Peyer's patch (tissue), 4 donors: ENCODE data around the gene WNT6. TPM values are rescaled to one million over a fixed set of nuclear protein-coding genes. Genes with fewer than 3 reads are reported as not detected.
A peak's percentile ranks its signal among the peaks of the same experiment; 100 is the strongest.

Experiments used
- DNase-seq, 3 donors: peaks; one replicate each; pipeline ENCODE4 v3.0.0-alpha.2; 2017 to 2019
- H3K27ac ChIP-seq, 4 donors: fragments of 200-600 bp; sonication (generic); one replicate each; pipeline ENCODE4 v1.5.1; 2016 to 2019
- H3K27me3 ChIP-seq, 2 donors: fragments of 200-600 bp; sonication (generic); one replicate each; pipeline ENCODE4 v1.5.1; 2019
- H3K36me3 ChIP-seq, 3 donors: fragments of 200-600 bp; sonication (generic); one replicate each; pipeline ENCODE4 v1.5.1; 2016 to 2019
- H3K4me1 ChIP-seq, 4 donors: fragments of 200-600 bp; sonication (generic); one replicate each; pipeline ENCODE4 v1.5.1; 2016 to 2019
- H3K4me3 ChIP-seq, 4 donors: fragments of 200-600 bp; sonication (generic); 1 replicate in 3 of 4; 2 replicates in 1 of 4; pipeline ENCODE4 v1.5.1; 2016 to 2019; ENCODE audit warnings: mild to moderate bottlenecking in 1 of 4
- H3K9me3 ChIP-seq, 4 donors: fragments of 200-600 bp; sonication (generic); one replicate each; pipeline ENCODE4 v1.5.1; 2016 to 2019; ENCODE audit warnings: mild to moderate bottlenecking in 1 of 4
- POLR2A ChIP-seq, 2 donors: fragments of 450-650 bp; IDR thresholded peaks; one replicate each; pipeline ENCODE4 v1.5.1; 2017; ENCODE audit warnings: antibody characterized with exemption in 2 of 2, mild to moderate bottlenecking in 2 of 2, moderate library complexity in 2 of 2
- total RNA-seq, 4 donors: library from RNA; depleted of rRNA; stranded (reverse); fragments of >200 nt; gene quantifications; one replicate each; pipeline ENCODE4 v1.1.0, GENCODE V29; 2016
- TF ChIP-seq, protein P1 (sequence below), 6 experiments: fragments of 450-650 bp in 4 of 6; fragments of 200-600 bp in 2 of 6; sonication (generic) in 1 of 6; IDR thresholded peaks; one replicate each; pipeline ENCODE4 v1.5.1; 2017 to 2019; ENCODE audit warnings: antibody characterized with exemption in 6 of 6, mild to moderate bottlenecking in 3 of 6, moderate library complexity in 1 of 6

The WNT6 gene
- total RNA-seq, 4 donors from 2014 or later: not detected

DNA sequence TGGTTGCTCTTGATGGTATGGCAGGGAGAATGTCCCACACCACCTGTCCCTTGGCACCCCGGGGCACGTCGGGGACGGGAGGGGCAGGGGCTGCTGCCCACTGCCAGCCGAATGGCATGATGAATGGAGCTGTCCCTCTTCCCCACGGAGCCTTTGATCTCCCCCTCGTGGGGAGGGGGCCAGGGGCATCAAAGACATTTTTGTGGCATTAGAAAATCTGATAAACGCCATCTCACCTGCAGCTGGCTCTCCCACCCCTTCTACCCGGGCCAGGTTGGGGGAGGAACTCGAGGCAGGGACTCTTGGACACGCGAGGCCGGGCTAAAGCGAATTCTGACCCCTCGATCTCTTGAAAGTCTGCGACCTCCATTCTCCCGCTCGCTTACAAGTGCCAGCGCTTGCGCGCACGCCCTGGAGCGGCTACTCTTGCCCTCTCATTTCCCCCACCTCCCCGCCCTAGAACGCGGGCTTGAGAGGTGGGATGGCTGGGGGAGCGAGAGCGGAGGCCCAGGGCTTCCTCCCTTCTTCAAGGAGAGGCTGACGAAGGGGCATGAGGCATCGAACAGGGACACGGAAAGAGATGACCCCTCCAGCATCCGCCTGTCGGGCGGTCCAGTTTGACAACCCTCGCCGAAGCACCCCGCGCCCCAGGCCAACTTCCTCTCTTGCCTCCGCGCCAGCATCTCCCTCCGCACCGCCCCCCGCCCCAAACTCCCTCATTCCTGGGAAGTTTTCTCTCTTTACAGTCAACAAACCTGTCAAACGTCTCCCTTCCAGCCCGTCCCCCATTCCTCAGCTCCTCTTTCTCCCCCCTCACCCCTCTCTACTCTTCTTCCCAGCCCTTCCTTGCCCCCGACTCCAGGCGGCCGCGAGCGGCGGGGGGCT is 692 bp upstream of the WNT6 start:
- Histone ChIP-seq H3K4me1 (peaks cover 0 to 16% (median 11%) of the 10 kb centered on the region in 4 donors), H3K9me3 (no peaks in the 10 kb centered on the region), H3K36me3 (no peaks in the 10 kb centered on the region), H3K27ac (no peak overlapping the region), H3K4me3 (peak overlapping the region in 3 of 4 donors; percentile 36 to 48 (median 42)), H3K27me3 (peaks cover 0 to 30% of the 10 kb centered on the region in 2 donors)
- no peak for TF ChIP-seq POLR2A (IDR thresholded peaks at IDR 0.05)
- TF ChIP-seq, protein P1, sequence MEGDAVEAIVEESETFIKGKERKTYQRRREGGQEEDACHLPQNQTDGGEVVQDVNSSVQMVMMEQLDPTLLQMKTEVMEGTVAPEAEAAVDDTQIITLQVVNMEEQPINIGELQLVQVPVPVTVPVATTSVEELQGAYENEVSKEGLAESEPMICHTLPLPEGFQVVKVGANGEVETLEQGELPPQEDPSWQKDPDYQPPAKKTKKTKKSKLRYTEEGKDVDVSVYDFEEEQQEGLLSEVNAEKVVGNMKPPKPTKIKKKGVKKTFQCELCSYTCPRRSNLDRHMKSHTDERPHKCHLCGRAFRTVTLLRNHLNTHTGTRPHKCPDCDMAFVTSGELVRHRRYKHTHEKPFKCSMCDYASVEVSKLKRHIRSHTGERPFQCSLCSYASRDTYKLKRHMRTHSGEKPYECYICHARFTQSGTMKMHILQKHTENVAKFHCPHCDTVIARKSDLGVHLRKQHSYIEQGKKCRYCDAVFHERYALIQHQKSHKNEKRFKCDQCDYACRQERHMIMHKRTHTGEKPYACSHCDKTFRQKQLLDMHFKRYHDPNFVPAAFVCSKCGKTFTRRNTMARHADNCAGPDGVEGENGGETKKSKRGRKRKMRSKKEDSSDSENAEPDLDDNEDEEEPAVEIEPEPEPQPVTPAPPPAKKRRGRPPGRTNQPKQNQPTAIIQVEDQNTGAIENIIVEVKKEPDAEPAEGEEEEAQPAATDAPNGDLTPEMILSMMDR (IDR thresholded peaks at IDR 0.05): no peak
- DNase-seq: no peak

DNA sequence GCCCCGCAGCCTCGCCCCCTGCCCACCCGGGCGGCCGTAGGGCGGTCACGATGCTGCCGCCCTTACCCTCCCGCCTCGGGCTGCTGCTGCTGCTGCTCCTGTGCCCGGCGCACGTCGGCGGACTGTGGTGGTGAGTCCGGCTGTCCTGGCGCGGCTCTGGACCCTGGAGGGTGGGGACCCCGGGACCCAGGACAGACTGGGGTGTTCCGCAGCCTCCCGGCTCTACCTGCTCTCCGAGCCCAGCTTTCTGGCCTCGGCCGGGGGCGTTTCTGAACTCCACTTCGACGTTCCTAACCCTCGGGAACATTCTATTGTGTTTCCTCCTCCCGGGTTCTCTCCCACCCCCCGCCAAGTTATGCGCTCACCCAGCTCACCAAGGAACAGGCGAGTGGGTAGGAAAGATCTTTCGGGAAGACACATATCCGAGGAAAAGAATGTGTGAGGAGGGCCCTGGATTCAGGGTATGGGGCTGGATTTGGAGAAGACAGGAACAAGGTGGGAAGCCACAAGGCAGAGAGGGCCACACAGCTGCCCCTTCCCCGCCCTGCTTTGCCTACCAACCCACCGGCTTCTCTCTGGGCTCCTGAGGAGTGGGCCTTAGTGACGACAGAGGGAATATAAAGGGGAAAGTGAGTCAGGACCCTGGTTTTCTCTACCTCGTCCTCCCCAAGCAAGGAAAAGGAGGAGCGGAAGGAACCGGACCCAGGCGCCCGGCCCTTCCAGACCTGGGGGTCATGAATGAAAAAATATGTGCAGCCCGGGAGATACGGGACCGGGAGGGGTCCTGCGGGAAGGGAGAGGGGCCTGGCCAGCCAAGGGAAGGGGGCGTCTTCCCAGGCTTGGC is 605 bp downstream of the WNT6 start:
- Histone ChIP-seq H3K4me3 (peak overlapping the region in 3 of 4 donors; percentile 36 to 48 (median 42)), H3K27me3 (peaks cover 0 to 30% of the 10 kb centered on the region in 2 donors), H3K36me3 (no peaks in the 10 kb centered on the region), H3K9me3 (no peaks in the 10 kb centered on the region), H3K27ac (no peak overlapping the region), H3K4me1 (peaks cover 0 to 16% (median 11%) of the 10 kb centered on the region in 4 donors)
- no peak for DNase-seq
- TF ChIP-seq, protein P1 (IDR thresholded peaks at IDR 0.05): no peak
- no peak for TF ChIP-seq POLR2A (IDR thresholded peaks at IDR 0.05)

DNA sequence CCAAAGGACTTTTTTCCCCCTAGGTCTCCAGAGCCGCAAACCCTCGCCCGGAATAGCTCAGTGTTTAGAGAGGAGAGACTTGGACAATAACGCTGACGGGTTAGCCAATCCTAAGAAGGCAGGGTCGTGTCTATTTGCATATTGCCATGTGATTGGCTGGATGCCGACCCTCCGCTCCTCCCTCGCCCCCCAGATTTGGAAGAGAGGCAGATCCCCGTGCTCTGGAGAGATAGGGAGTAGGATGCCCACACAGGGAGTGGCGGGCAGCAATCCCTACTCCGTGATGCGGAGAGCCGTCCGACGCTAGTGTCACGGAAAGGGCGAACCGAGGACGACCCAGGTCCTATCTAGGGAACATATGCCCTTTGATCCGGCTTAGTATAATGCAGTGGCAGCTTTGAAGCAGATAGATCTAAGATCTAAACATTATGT is 1.4 kb downstream of the WNT6 start:
- H3K4me1 ChIP-seq: peaks cover 0 to 16% (median 11%) of the 10 kb centered on the region in 4 donors
- H3K9me3 ChIP-seq: no peaks in the 10 kb centered on the region
- no peak overlapping the region for H3K27ac ChIP-seq
- peak overlapping the region in 1 of 4 donors; percentile 36 for H3K4me3 ChIP-seq
- no peaks in the 10 kb centered on the region for H3K36me3 ChIP-seq
- H3K27me3 ChIP-seq: peaks cover 0 to 30% of the 10 kb centered on the region in 2 donors
- peak in 1 of 3 donors; percentile 61 for DNase-seq
- TF ChIP-seq, protein P1 (IDR thresholded peaks at IDR 0.05): no peak
- no peak for TF ChIP-seq POLR2A (IDR thresholded peaks at IDR 0.05)

DNA sequence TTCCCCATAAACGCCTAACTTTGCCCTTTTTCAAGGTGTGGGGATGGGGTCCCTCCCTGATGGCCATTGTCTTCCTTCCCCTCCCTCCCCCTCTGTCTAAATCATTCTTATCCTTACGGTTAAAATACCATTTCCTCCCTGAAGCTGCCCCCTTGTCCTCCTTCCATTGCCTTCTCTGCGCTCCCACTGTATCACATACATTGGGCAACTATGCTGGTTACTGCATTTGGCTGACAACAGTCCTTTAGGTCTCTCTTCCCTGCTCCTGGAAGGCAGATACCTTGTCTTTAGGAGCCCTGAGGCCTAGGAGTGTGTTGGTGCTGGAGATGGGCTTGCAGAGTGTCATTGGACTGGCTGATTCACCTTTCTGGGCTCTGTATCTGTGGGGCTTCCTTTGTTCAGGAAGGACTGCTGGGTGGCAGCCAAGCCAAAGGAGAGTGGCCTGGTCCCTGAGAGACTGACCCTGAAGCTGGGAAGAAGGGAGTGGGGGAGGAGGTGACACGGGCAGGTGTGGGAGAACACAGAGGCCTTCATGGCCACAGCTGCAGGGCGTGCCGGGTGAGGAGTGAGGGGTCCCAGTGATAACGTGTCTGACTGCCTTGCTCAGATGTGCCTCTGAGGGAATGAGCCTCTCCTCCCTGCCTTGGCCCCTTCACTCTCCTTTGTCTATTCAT is 2.2 kb downstream of the WNT6 start:
- no peak for TF ChIP-seq POLR2A (IDR thresholded peaks at IDR 0.05)
- TF ChIP-seq, protein P1 (IDR thresholded peaks at IDR 0.05): no peak
- no peak overlapping the region for H3K4me3 ChIP-seq
- peaks cover 0 to 30% of the 10 kb centered on the region in 2 donors for H3K27me3 ChIP-seq
- H3K27ac ChIP-seq: no peak overlapping the region
- no peak for DNase-seq
- H3K4me1 ChIP-seq: peaks cover 0 to 16% (median 11%) of the 10 kb centered on the region in 4 donors
- no peaks in the 10 kb centered on the region for H3K36me3 ChIP-seq
- H3K9me3 ChIP-seq: no peaks in the 10 kb centered on the region

DNA sequence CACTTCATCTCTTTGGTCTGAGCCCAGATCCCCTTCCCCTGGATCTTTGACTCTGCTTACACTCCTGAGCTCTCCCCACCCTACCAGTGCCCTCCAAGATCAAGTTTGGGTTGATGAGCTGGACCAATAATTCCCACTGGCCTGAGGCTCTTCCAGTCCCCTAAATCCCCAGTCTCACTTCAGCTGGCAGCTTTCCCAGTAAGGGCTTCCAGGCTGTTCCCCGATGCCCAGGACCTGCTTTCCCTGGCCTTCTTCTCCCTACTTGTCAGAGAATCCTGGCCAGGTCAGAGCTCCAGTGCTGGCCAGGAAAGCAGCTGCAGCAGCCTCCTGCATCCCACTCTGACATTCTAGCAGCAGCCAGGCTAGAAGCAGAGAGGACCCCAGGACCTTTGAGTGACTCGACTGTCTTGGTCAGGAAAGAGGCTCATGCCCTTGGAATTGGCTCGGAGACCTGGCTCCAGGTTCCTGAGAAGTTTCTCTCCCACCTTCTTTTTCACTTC is 3.5 kb downstream of the WNT6 start:
- H3K4me1 ChIP-seq: peaks cover 0 to 16% (median 11%) of the 10 kb centered on the region in 4 donors
- H3K27ac ChIP-seq: no peak overlapping the region
- peaks cover 0 to 30% of the 10 kb centered on the region in 2 donors for H3K27me3 ChIP-seq

More for the DNA sequence above, 3.5 kb downstream of the WNT6 start:
- no peaks in the 10 kb centered on the region for H3K36me3 ChIP-seq
- TF ChIP-seq, protein P1 (IDR thresholded peaks at IDR 0.05): no peak
- no peak for TF ChIP-seq POLR2A (IDR thresholded peaks at IDR 0.05)
- no peaks in the 10 kb centered on the region for H3K9me3 ChIP-seq
- DNase-seq: no peak
- no peak overlapping the region for H3K4me3 ChIP-seq
